ENCODE results near the gene AHI1.
A peak's percentile ranks its signal among the peaks of the same experiment; 100 is the strongest.
"Not testable (repeated sequence)": the region's sequence is repeated elsewhere in the genome, so short reads cannot be mapped to it uniquely, and the experiment has no call there.

Gene AHI1

GRCh38 chr6:135390458-135390857 is 107.1 kb downstream of the AHI1 start:
- no peak for DNase-seq (ENCODE audit: low read depth)

- no peak for DNase-seq (ENCODE audit: low read depth)
Measured at GRCh38 chr6:135385299-135385698, 112.2 kb downstream of the AHI1 start.

- no peak for DNase-seq (ENCODE audit: low read depth)
Measured at GRCh38 chr6:135383766-135384165, 113.8 kb downstream of the AHI1 start.

GRCh38 chr6:135383301-135383700 is 114.2 kb downstream of the AHI1 start:
- DNase-seq (ENCODE audit: low read depth), result no peak

- DNase-seq (ENCODE audit: low read depth), result no peak
Measured at GRCh38 chr6:135382182-135382628, 115.3 kb downstream of the AHI1 start.

- no peak for DNase-seq (ENCODE audit: low read depth)
Measured at GRCh38 chr6:135380793-135381192, 116.7 kb downstream of the AHI1 start.

GRCh38 chr6:135379647-135380046 is 117.9 kb downstream of the AHI1 start:
- DNase-seq (ENCODE audit: low read depth), result no peak

GRCh38 chr6:135372758-135373157 is 124.8 kb downstream of the AHI1 start:
- peak; percentile 41 for DNase-seq (ENCODE audit: low read depth)

- DNase-seq (ENCODE audit: low read depth), result not testable (repeated sequence)
Measured at GRCh38 chr6:135363622-135364021, 133.9 kb downstream of the AHI1 start.

GRCh38 chr6:135362124-135362523 is 135.4 kb downstream of the AHI1 start:
- no peak for DNase-seq (ENCODE audit: low read depth)

- DNase-seq (ENCODE audit: low read depth), result no peak
Measured at GRCh38 chr6:135360222-135360621, 137.3 kb downstream of the AHI1 start.

- DNase-seq (ENCODE audit: low read depth), result peak; percentile 30
Measured at GRCh38 chr6:135358985-135359384, 138.6 kb downstream of the AHI1 start.

GRCh38 chr6:135358251-135358821 is 139.2 kb downstream of the AHI1 start:
- peak; percentile 95 for DNase-seq (ENCODE audit: low read depth)

- DNase-seq (ENCODE audit: low read depth), result no peak
Measured at GRCh38 chr6:135354407-135354806, 143.1 kb downstream of the AHI1 start.

- no peak for DNase-seq (ENCODE audit: low read depth)
Measured at GRCh38 chr6:135353113-135353512, 144.4 kb downstream of the AHI1 start.

GRCh38 chr6:135351635-135352034 is 145.9 kb downstream of the AHI1 start:
- DNase-seq (ENCODE audit: low read depth), result no peak

GRCh38 chr6:135347887-135348286 is 149.7 kb downstream of the AHI1 start:
- no peak for DNase-seq (ENCODE audit: low read depth)

- no peak for DNase-seq (ENCODE audit: low read depth)
Measured at GRCh38 chr6:135346747-135347146, 150.8 kb downstream of the AHI1 start.

- no peak for DNase-seq (ENCODE audit: low read depth)
Measured at GRCh38 chr6:135344526-135344925, 153.0 kb downstream of the AHI1 start.

- not testable (repeated sequence) for DNase-seq (ENCODE audit: low read depth)
Measured at GRCh38 chr6:135339920-135340319, 157.6 kb downstream of the AHI1 start.

- DNase-seq (ENCODE audit: low read depth), result no peak
Measured at GRCh38 chr6:135334169-135334568, 163.4 kb downstream of the AHI1 start.

- DNase-seq (ENCODE audit: low read depth), result no peak
Measured at GRCh38 chr6:135331002-135331401, 166.5 kb downstream of the AHI1 start.

- no peak for DNase-seq (ENCODE audit: low read depth)
Measured at GRCh38 chr6:135329851-135330803, 167.4 kb downstream of the AHI1 start.
